Stimulated activated CD4-positive, alpha-beta T cell treated with anti-CD3 and anti-CD28 coated beads, Interleukin-2, amount 100 ng/mL, for 4 hours (primary cell): Measurements from ENCODE around the gene PARVB.

Experiments used
- DNase-seq: peaks from one replicate; pipeline ENCODE4 v3.0.0-alpha.2; 2020; ENCODE audit warnings: low read depth

The PARVB gene

GRCh38 chr22:44028091-44028490 is 4.0 kb downstream of the PARVB start:
- DNase-seq, result no peak

GRCh38 chr22:44029069-44029468 is 5.0 kb downstream of the PARVB start:
- no peak for DNase-seq

GRCh38 chr22:44030051-44030701 is 6.1 kb downstream of the PARVB start:
- no peak for DNase-seq

- no peak for DNase-seq
These were observed 6.6 kb downstream of the PARVB start for GRCh38 chr22:44030702-44031082.

GRCh38 chr22:44031158-44031952 is 7.3 kb downstream of the PARVB start:
- DNase-seq, result no peak

GRCh38 chr22:44032126-44032730 is 8.1 kb downstream of the PARVB start:
- DNase-seq, result no peak

GRCh38 chr22:44033287-44033686 is 9.2 kb downstream of the PARVB start:
- no peak for DNase-seq

GRCh38 chr22:44033694-44034093 is 9.6 kb downstream of the PARVB start:
- no peak for DNase-seq

- DNase-seq, result no peak
These were observed 13.6 kb downstream of the PARVB start for GRCh38 chr22:44037519-44038375.

- DNase-seq, result no peak
These were observed 15.6 kb downstream of the PARVB start for GRCh38 chr22:44039566-44040171.

- DNase-seq, result no peak
These were observed 18.4 kb downstream of the PARVB start for GRCh38 chr22:44042249-44043218.

- no peak for DNase-seq
These were observed 21.0 kb downstream of the PARVB start for GRCh38 chr22:44045145-44045544.

GRCh38 chr22:44046485-44047141 is 22.5 kb downstream of the PARVB start:
- no peak for DNase-seq

- no peak for DNase-seq
These were observed 23.8 kb downstream of the PARVB start for GRCh38 chr22:44047891-44048301.

GRCh38 chr22:44049486-44050231 is 25.6 kb downstream of the PARVB start:
- no peak for DNase-seq

- no peak for DNase-seq
These were observed 26.8 kb downstream of the PARVB start for GRCh38 chr22:44050766-44051355.

- no peak for DNase-seq
These were observed 27.3 kb downstream of the PARVB start for GRCh38 chr22:44051358-44051757.

GRCh38 chr22:44051961-44052360 is 27.9 kb downstream of the PARVB start:
- no peak for DNase-seq

- no peak for DNase-seq
These were observed 31.7 kb downstream of the PARVB start for GRCh38 chr22:44055805-44056204.
